SK-N-MC (cell line): ENCODE measurements around the gene PLCB3.

Experiments
- DNase-seq: peaks from one replicate; pipeline ENCODE4 v3.0.0-alpha.2; 2011; ENCODE audit warnings: low read depth, low spot score
- H3K27ac ChIP-seq: fragments of 200-600 bp; sonication (generic); 2 replicates; pipeline ENCODE4 v1.5.1; 2016; ENCODE audit warnings: mixed run types
- H3K36me3 ChIP-seq: fragments of 200-600 bp; sonication (generic); 2 replicates; pipeline ENCODE4 v1.6.1; 2017; ENCODE audit warnings: antibody characterized with exemption, low read length, mixed read lengths; ENCODE audit not compliant: insufficient read depth
- H3K4me3 ChIP-seq: fragments of 200-600 bp; sonication (generic); 2 replicates; pipeline ENCODE4 v1.5.1; 2016
- H3K9ac ChIP-seq: fragments of 200-600 bp; sonication (generic); 2 replicates; pipeline ENCODE4 v1.8.0; 2017; ENCODE audit warnings: mixed run types, mixed read lengths; ENCODE audit not compliant: insufficient read length
- H3K9me3 ChIP-seq: fragments of 200-600 bp; sonication (generic); 2 replicates; pipeline ENCODE4 v1.6.1; 2017; ENCODE audit warnings: low read depth, mild to moderate bottlenecking, antibody characterized with exemption, low read length, moderate library complexity, mixed read lengths
- EZH2 ChIP-seq: fragments of 200-600 bp; sonication (generic); IDR thresholded peaks from one replicate; pipeline ENCODE4 v1.6.1; 2017; ENCODE audit warnings: antibody characterized with exemption
- FOXP2 ChIP-seq: optimal IDR thresholded peaks from 2 replicates; pipeline ENCODE3; 2011; ENCODE audit warnings: mild to moderate bottlenecking, moderate library complexity; ENCODE audit not compliant: insufficient read depth; ENCODE audit errors: extremely low read length, control extremely low read depth
- POLR2AphosphoS5 ChIP-seq: IDR thresholded peaks from 2 replicates; pipeline ENCODE4 v1.6.1; 2012; ENCODE audit warnings: mild to moderate bottlenecking, low read depth, low read length, borderline replicate concordance

Gene PLCB3

GRCh38 chr11:64237484-64237951 lies 13.8 kb upstream of the PLCB3 start:
- H3K36me3 ChIP-seq, result peaks cover 5% of the 10 kb centered on the region; the same call in 1 of the 2 replicates
- no peaks in the 10 kb centered on the region for H3K9me3 ChIP-seq
- TF ChIP-seq FOXP2, result no peak
- TF ChIP-seq EZH2, result no peak
- TF ChIP-seq POLR2AphosphoS5, result no peak
- DNase-seq, result no peak
- no peak overlapping the region for H3K4me3 ChIP-seq
- H3K9ac ChIP-seq, result no peak overlapping the region
- no peak overlapping the region for H3K27ac ChIP-seq

- no peaks in the 10 kb centered on the region for H3K9me3 ChIP-seq
- no peak overlapping the region for H3K4me3 ChIP-seq
- H3K27ac ChIP-seq, result no peak overlapping the region
- no peak for DNase-seq
- TF ChIP-seq POLR2AphosphoS5 (no peak), EZH2 (no peak), FOXP2 (no peak)
- H3K36me3 ChIP-seq, result peaks cover 5% of the 10 kb centered on the region; the same call in 1 of the 2 replicates
- no peak overlapping the region for H3K9ac ChIP-seq
Measured at GRCh38 chr11:64238076-64238475, 13.3 kb upstream of the PLCB3 start.

GRCh38 chr11:64238999-64239398 lies 12.3 kb upstream of the PLCB3 start:
- no peak for TF ChIP-seq POLR2AphosphoS5
- no peak for TF ChIP-seq EZH2
- no peak for TF ChIP-seq FOXP2
- peak overlapping the region; percentile 46 for H3K27ac ChIP-seq
- DNase-seq, result no peak
- H3K9ac ChIP-seq, result no peak overlapping the region
- no peaks in the 10 kb centered on the region for H3K9me3 ChIP-seq
- peaks cover 6% of the 10 kb centered on the region; the same call in 1 of the 2 replicates for H3K36me3 ChIP-seq
- no peak overlapping the region for H3K4me3 ChIP-seq

- Histone ChIP-seq H3K9me3 (no peaks in the 10 kb centered on the region), H3K9ac (peak overlapping the region; percentile 84), H3K27ac (peak overlapping the region; percentile 93), H3K4me3 (peak overlapping the region; percentile 99), H3K36me3 (peaks cover 9% of the 10 kb centered on the region; the same call in 1 of the 2 replicates)
- DNase-seq, result no peak
- TF ChIP-seq FOXP2 (no peak), EZH2 (no peak), POLR2AphosphoS5 (no peak)
Measured at GRCh38 chr11:64239662-64240434, 11.5 kb upstream of the PLCB3 start.

- Histone ChIP-seq H3K36me3 (peaks cover 9% of the 10 kb centered on the region; the same call in 1 of the 2 replicates), H3K4me3 (peak within 1 kb of the TSS; percentile 99), H3K27ac (peak within 1 kb of the TSS; percentile 93), H3K9ac (peak within 1 kb of the TSS; percentile 87), H3K9me3 (no peaks in the 10 kb centered on the region)
- TF ChIP-seq POLR2AphosphoS5 (peak; percentile 87), FOXP2 (no peak)
- peak; percentile 66 for DNase-seq
Measured at GRCh38 chr11:64240435-64241240, 10.7 kb upstream of the PLCB3 start, which contains the start of gene FKBP2. TSS of gene FKBP2 (plus strand) at chr11:64241095. CDS start at chr11:64242388, 1,293 bp downstream.

- no peak for TF ChIP-seq POLR2AphosphoS5
- TF ChIP-seq EZH2, result no peak
- TF ChIP-seq FOXP2, result no peak
- peak overlapping the region; percentile 99 for H3K4me3 ChIP-seq
- no peaks in the 10 kb centered on the region for H3K9me3 ChIP-seq
- no peak for DNase-seq
- H3K27ac ChIP-seq, result peak overlapping the region; percentile 93
- H3K36me3 ChIP-seq, result peaks cover 9% of the 10 kb centered on the region; the same call in 1 of the 2 replicates
- H3K9ac ChIP-seq, result peak overlapping the region; percentile 87
Measured at GRCh38 chr11:64241241-64241490, 10.2 kb upstream of the PLCB3 start.

GRCh38 chr11:64241491-64242374 lies 9.6 kb upstream of the PLCB3 start:
- Histone ChIP-seq H3K36me3 (peaks cover 9% of the 10 kb centered on the region; the same call in 1 of the 2 replicates), H3K4me3 (peak overlapping the region; percentile 99), H3K27ac (no peak overlapping the region; the same call in 1 of the 2 replicates), H3K9ac (peak overlapping the region; percentile 80), H3K9me3 (no peaks in the 10 kb centered on the region)
- TF ChIP-seq POLR2AphosphoS5, result peak; percentile 61; the same call in 1 of the 2 replicates
- TF ChIP-seq EZH2, result no peak
- TF ChIP-seq FOXP2, result no peak
- DNase-seq, result peak; percentile 91
